Hypothalamus (tissue), 51 donors: ENCODE measurements around the gene IRF6.

Experiments used
- DNase-seq, 51 donors: peaks; one replicate each; lab custom pipeline; 2025; lab: John Stamatoyannopoulos, UW

The IRF6 gene

GRCh38 chr1:209805875-209806760 is at the start of gene IRF6:
TSS of gene IRF6 (minus strand) at chr1:209806142. CDS start at chr1:209801413, 4,729 bp downstream.
- DNase-seq = peak in 7 of 51 donors; percentile 4 to 37 (median 20)

- no peak for DNase-seq
Measured at GRCh38 chr1:209855623-209856022, 49.7 kb upstream of the IRF6 start.

DNA sequence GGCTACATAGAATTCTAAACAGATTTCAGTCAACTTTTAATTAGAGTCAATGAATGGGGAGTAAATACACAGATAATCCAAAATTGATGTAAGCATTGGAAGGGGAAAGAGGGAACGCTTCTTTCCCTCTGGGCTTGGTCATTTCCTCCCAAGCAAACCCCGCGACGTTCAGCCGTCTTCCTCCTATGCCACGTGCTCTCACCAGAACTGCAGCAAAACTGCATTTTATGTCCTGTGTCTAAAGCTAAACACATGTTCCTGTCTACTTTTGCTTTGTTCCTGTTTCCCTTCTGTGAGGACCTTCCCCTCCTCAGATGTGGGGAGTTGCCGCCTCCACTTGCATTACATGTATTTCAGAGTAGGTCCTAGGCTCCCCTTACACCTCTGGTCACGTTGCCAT is 49.1 kb upstream of the IRF6 start:
- no peak for DNase-seq

DNA sequence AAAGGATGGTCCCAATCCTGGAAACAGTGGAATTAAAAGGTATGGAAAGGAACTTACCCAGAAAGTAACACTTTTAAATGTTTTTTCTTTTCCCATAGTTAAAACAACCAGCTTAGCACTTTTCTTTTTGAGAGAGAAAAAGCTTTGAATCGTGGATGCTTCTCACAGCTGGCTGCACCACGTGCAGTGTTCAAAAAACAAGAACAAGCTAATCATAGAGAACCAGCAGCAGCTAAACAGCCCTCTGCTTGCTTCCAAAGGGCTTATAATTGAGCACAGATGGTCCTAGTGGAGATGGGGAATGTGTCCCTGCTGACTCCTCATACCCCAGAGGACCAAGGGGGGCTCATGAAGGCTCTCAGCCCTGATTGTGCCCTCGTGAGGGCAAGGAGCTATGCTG is 48.3 kb upstream of the IRF6 start:
- peak in 3 of 51 donors; percentile 14 to 47 (median 45) for DNase-seq

DNA sequence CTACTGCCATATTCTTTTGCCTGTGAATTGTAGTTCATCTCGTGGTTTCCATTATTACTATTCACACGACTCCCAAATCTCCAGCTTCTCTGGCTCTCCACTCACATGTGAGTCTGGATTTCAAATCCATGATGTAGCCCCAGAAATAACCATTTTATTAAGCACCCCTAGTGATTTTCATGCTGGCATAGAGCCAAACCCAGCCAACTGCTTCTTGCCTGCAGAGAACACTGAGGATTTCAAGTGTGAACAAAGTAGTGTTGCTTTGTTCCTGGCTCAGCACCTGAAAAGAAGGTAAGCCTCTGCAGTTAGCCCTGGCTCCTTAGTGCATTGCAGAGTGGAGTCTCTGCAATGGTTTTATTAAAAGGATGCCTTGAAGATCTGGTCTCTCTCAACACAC is 47.7 kb upstream of the IRF6 start:
- DNase-seq = no peak

DNA sequence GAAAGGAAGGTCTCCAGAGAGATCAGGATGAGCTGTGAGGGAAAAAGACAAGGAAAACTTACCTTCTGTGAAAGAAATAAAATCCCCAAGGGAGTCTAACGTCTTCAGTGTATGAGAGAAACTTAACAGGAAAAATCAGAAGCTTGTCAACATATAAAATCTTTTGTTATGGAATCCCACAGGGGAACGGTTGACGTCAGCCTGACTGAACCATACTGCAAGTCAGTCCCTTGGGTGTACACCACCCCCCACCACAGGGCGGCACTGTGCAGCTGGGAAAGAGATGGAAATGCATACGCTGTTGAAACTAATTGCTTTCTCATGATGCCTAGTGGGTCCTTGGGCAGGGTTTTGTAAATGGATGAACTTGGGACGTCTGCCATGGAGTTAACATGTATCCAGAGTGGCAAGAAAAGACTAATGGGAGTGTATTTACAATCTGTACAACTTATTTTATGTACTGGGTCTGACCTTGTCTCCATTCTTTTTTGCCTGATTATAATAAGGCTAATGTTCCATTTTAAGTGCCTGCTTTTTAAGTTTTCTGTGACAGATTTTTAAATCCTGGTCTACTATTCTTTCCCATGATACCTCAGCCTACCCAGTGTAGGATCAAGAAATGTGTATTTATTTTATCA is 44.5 kb upstream of the IRF6 start:
- peak in 25 of 51 donors; percentile 4 to 69 (median 24) for DNase-seq

- DNase-seq = no peak
Measured at GRCh38 chr1:209849388-209849787, 43.4 kb upstream of the IRF6 start.

DNA sequence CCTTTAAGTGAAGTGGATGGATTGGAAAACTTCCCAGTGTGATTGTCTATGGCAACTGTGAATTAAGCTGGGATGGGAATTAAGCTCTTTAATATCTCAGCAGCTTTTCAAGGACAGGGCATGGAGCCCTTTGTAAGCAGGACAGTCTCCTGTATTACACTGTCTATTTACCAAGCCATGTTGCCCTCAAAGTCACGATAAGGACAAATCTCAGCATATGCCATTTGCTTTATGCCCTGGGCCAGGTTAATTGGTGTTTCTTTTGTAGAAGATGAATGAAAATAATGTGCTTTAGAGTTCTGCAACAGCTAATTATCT is 39.4 kb upstream of the IRF6 start:
- peak in 1 of 51 donors; percentile 24 for DNase-seq

DNA sequence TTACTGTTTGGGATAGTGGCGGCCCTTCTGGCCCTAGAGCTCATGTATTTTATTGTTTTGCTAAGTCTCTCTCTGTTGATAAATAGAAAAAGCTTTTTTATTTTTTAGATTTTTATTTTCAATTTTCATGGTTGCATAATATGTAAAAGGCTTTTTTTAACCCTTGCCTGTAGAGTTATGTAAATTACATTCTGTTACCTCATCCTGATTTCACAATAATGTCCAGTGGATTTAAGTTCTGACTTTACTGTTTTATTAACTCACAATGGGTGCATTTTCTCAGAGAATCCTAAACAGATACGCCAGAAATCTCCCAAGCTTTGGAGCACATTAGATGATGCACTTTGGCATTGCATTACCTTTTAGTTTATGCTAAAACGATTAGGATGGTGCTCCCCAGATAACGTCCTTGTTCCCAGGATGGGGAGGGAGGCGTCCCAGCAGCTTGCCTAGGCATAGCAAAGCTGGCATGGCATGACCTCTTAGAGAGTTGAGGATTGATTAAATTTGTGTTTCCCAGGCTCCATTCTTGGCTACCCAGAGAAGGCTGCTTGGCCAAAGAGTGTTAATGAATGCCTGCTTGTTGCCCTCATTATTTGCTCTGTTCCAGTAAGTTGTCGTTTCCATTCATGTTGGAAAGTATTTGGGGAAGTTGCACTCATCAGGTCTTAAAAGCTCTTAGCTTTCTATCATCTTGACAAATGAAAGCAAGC is 38.9 kb upstream of the IRF6 start:
- peak in 5 of 51 donors; percentile 7 to 44 (median 16) for DNase-seq

DNA sequence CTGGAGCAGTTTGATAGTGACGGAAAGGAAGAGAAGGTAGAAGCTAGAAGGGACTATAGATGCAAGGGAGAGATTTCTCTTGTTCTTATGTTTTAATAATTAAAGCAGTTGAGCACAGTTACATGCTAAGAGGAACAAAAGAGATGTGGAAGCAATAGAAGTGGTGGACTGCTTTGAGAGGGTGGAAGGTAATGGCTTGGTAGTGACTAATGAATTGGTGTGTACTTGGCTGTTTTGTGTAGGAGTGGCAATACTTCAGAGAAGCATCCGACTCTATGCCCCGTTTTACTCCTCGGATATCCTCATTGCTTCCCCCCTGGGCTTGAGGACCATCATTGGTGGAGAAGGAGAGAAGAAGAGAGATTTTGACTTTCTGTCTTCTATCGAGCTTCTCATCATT is 34.7 kb upstream of the IRF6 start:
- DNase-seq = no peak

- DNase-seq = peak in 2 of 51 donors; percentile 10 to 37
Measured at GRCh38 chr1:209839875-209840546, 34.1 kb upstream of the IRF6 start.

GRCh38 chr1:209838537-209838936 is 32.6 kb upstream of the IRF6 start:
- no peak for DNase-seq

- DNase-seq = no peak
Measured at GRCh38 chr1:209837671-209838070, 31.7 kb upstream of the IRF6 start.

- DNase-seq = no peak
Measured at GRCh38 chr1:209835782-209836298, 29.9 kb upstream of the IRF6 start.

DNA sequence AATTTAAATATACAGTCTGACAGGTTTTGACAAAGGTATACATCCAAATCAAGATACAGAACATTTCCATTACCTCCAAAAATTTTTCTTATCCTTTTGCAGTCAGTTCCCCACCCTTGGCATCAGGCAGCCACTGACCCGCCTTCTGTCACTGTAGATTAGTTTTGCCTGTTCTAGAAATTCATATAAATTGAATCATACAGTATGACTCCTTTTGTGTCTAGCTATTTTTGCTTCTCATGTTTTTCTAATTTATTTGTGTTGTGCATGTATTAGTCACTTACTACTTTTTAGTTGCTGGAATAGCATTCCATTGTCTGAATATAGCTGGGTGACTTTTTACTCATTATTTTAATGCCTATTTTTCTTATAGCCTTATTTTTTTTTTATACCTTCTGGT is 25.7 kb upstream of the IRF6 start:
- DNase-seq = no peak

DNA sequence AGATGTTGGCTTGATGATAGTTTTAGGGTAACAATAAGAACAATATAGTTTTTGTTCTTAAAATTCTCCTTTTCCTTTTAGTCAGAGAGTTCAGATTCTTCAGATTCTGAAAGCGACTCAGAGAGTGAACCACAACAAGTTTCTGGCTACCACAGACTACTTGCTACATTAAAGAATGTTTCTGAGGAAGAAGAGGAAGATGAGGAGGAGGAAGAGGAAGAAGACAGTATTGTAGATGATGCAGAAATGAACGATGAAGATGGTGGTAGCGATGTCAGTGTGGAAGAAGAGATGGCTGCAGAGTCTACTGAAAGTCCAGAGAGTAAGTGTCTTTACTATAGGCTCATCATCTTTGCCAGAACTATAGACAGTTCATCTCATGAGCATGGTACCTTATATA is 24.8 kb upstream of the IRF6 start:
- no peak for DNase-seq

DNA sequence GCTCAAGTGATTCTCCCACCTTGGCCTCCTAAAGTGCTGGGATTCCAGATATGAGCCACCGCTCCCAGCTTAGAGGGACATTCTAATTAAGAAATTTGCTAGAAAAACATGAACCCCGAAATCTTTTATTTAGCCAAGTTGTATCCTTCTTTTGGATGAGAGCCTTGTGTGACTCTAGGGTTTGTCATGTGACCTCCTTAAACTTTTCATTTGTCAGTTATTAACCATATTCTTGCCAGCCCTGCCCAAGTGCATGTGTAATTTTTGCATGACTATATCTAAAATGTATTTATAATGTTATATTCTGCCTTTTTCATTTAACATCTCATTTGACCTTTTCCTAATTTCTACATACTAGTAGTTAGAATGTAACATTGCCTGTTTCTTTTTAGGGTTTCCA is 23.8 kb upstream of the IRF6 start:
- no peak for DNase-seq

GRCh38 chr1:209827384-209828262 is 21.7 kb upstream of the IRF6 start, which contains the start of gene UTP25:
TSS of gene UTP25 (plus strand) at chr1:209827972. CDS start at chr1:209828064, 92 bp downstream.
- DNase-seq = peak; percentile 49 to 93 (median 81)

DNA sequence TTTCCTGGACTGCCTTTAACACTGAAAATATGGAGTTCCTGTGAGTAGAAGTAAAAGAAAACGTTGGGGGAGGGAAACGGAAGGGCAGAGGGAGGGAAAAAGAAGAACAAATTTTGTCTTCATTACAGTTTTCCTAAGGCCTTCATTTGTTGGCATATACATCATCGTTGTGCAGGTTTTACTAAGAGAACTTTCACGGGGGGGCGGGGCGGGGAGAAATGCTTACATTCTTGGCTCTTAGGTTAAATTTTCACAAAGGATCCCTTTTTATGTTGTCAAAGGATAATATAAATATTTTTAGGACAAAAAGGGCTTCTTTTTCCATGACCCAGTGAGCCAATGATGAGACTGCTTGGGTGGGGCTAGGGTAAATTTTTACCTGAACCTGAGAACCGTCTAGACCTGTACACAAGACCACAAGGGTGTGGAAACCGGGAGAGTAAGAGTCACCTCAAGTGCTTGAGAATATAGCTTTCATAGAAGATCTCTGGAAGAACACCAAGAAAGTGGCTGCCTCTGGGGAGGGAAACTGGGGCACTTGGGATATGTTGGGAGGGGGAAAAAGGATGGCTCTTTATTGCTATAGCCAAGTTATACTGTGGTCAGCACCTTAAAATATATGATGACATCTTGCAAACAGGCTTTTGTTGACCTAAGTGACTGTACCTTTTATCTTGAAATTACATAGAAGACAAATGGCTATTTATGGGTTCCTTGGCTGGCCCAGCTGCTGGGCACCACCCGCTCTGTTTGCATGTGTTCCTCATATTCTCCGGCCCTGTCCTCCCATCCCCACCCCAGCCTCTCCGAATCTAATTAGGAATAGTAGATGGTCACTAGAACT is 19.9 kb upstream of the IRF6 start:
- no peak for DNase-seq
